Immature natural killer cell (primary cell): ENCODE results near the gene CABP4. TPM values are rescaled to one million over a fixed set of nuclear protein-coding genes. Genes with fewer than 3 reads are reported as not detected.
A peak's percentile ranks its signal among the peaks of the same experiment; 100 is the strongest.

Experiments used
- DNase-seq, 3 donors: peaks; one replicate each; pipeline ENCODE4 v3.0.0; 2022; ENCODE audit warnings: mixed read lengths in 1 of 3
- H3K27ac Mint-ChIP-seq, 6 donors: one replicate each; pipeline ENCODE4 v1.8.0; 2020; ENCODE audit warnings: mixed read lengths in 6 of 6, mild to moderate bottlenecking in 5 of 6, inconsistent platforms in 4 of 6, moderate library complexity in 3 of 6
- H3K27me3 Mint-ChIP-seq, 3 donors: one replicate each; pipeline ENCODE4 v1.8.0; 2020 to 2021; ENCODE audit warnings: low read depth in 3 of 3, mild to moderate bottlenecking in 3 of 3, mixed read lengths in 3 of 3, moderate library complexity in 3 of 3, inconsistent platforms in 1 of 3
- H3K36me3 Mint-ChIP-seq, 3 donors: one replicate each; pipeline ENCODE4 v1.8.0; 2020; ENCODE audit warnings: mixed read lengths in 3 of 3, inconsistent platforms in 2 of 3, mild to moderate bottlenecking in 2 of 3
- H3K4me1 Mint-ChIP-seq, 2 donors: one replicate each; pipeline ENCODE4 v1.8.0; 2020; ENCODE audit warnings: inconsistent platforms in 2 of 2, mild to moderate bottlenecking in 2 of 2, mixed read lengths in 2 of 2, moderate library complexity in 1 of 2
- H3K4me3 Mint-ChIP-seq, 5 donors: one replicate each; pipeline ENCODE4 v1.8.0; 2020; ENCODE audit warnings: mild to moderate bottlenecking in 5 of 5, mixed read lengths in 5 of 5, inconsistent platforms in 3 of 5, moderate library complexity in 3 of 5
- H3K9me3 Mint-ChIP-seq, 6 donors: one replicate each; pipeline ENCODE4 v1.8.0; 2020; ENCODE audit warnings: mild to moderate bottlenecking in 6 of 6, mixed read lengths in 6 of 6, inconsistent platforms in 4 of 6, moderate library complexity in 3 of 6
- polyA plus RNA-seq, 3 donors: library from polyadenylated mRNA; unstranded; fragments of 300-500 nt; fragmentation: Illumina TruSeq; gene quantifications; one replicate each; pipeline ENCODE4 v1.2.3, GENCODE V29; 2021

Gene CABP4
- polyA plus RNA-seq, 3 donors from 2014 or later = 1.6 TPM; not detected in 2

DNA sequence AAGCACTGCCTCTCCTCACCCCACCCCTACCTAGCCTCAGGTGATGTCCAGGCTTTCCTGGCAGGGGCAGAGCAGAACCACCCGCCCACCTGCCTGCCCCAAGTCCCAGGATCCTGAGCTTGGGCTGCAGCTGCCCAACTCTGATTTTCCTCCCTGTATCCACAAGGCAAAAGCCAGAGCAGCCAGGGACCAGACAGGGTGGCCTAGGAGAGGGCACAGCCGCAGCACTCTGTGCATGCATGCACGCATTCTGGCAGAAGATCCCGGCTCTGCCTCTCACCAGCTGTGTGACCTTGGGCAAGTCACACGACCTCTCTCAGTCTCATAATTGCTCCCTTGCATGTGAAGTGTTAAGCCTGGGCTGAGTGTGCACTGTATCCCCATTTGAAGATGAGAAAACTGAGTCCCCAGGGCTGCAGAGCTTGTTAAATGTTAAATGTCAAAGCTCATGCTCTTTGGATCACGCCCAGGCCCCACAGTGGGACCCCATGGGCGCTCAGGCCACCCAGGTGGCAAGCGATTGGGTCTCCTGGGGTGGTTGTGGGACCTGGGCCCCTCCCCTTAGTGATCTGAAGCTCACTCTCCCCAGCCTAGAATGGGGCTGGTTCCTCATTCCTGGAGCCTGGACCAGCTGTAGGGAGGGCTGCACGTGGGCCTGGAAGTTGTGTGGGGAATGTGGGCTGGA is 42.5 kb upstream of the CABP4 start:
- peak overlapping the region; percentile 0 to 85 (median 74) for H3K27ac Mint-ChIP-seq
- no peaks in the 10 kb centered on the region for H3K36me3 Mint-ChIP-seq
- peak overlapping the region in 2 of 5 donors; percentile 70 to 74 for H3K4me3 Mint-ChIP-seq

DNA sequence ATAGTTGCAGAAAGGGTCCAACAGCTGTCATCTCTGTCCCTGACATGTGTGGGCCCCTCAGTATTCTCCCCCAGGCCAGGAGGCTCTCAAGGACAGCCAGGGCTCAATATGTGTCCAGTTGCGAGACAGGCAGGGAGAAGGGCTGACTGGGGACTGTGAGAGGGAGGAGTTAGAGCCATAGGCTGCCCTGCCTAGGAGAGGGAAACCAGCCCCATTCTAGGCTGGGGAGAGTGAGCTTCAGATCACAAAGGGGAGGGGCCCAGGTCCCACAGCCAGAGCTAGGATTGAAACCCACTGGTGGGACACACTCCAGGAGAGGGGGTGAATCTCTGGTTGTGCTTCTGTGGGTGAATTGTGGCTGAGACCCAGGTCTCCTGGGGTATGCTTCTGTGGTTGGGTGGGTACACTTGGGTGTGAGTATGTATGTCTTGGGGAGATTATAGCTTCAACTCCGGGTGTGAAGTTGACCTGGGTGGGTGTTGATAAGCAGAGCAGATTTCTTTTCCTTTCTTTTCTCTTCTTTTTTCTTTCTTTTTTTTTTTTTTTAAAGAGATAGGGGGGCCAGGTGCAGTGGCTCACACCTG is 41.8 kb upstream of the CABP4 start:
- Mint-ChIP-seq H3K27me3 (peaks cover 0 to 14% (median 3%) of the 10 kb centered on the region in 3 donors), H3K9me3 (no peaks in the 10 kb centered on the region), H3K4me3 (peak overlapping the region; percentile 52 to 81 (median 73)), H3K4me1 (peaks cover 84 to 85% of the 10 kb centered on the region in 2 donors), H3K36me3 (no peaks in the 10 kb centered on the region), H3K27ac (peak overlapping the region in 5 of 6 donors; percentile 62 to 85 (median 82))
- DNase-seq = no peak

More for the DNA sequence above, 42.5 kb upstream of the CABP4 start:
- DNase-seq = no peak
- Mint-ChIP-seq H3K9me3 (no peaks in the 10 kb centered on the region), H3K4me1 (peaks cover 84 to 85% of the 10 kb centered on the region in 2 donors), H3K27me3 (peaks cover 2 to 15% (median 3%) of the 10 kb centered on the region in 3 donors)

- no peaks in the 10 kb centered on the region for H3K36me3 Mint-ChIP-seq
- H3K27ac Mint-ChIP-seq = peak within 1 kb of the TSS; percentile 62 to 96 (median 88)
- DNase-seq = no peak
Measured at GRCh38 chr11:67415501-67416304, 39.5 kb upstream of the CABP4 start, which contains the start of gene CARNS1. TSS of gene CARNS1 (plus strand) at chr11:67415678. CDS start at chr11:67416200, 522 bp downstream.

DNA sequence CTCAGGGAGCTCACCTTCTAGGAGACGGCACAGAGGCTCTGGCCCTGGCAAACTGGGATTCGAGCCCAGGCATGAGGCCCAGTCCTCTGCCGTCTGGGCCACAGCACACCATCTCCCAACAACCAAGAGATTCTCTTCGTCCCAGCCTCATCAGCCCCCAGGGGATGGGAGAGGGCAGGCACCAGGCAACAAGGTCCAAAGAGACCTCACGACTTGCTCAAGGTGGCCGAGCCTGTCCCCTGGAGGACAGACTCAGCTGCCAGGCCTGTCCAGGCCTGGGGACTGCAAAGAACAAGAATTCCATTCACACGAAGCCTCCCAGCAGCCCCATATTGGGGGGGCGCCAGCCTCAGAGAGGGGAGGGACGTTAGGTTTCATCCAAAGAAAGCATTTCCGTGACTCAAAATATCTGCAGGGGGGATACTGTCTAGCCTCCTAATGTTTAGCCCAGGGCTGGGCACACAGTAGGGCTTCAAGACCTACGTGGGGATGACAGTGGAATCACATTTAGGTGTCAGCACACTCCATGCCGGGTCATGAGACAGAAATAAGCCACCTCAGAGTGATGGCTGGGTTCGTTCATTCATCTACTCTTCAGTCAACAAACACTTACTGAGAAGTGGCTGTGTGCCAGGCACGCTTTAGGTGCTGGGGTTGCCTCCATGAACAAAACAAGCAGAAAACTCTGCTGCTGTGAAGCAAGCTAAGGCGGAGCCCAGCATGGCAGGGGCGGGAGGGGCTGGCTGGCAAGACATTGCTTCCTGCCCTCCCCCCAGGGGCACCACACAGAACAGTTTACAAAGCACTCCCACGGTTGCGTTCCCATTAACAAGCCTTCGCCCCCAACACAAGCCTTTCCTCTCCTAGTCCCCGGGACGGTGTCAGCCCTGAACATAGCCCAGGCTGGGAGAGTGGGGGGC is 38.5 kb upstream of the CABP4 start:
- H3K27me3 Mint-ChIP-seq = peaks cover 0 to 15% (median 1%) of the 10 kb centered on the region in 3 donors
- H3K4me1 Mint-ChIP-seq = peaks cover 76 to 78% of the 10 kb centered on the region in 2 donors
- H3K27ac Mint-ChIP-seq = peak overlapping the region; percentile 62 to 96 (median 88)
- no peaks in the 10 kb centered on the region for H3K36me3 Mint-ChIP-seq
- H3K9me3 Mint-ChIP-seq = no peaks in the 10 kb centered on the region
- peak overlapping the region; percentile 73 to 89 (median 82) for H3K4me3 Mint-ChIP-seq
- peak in 1 of 3 donors; percentile 77 for DNase-seq

More at GRCh38 chr11:67415501-67416304, 39.5 kb upstream of the CABP4 start, which contains the start of gene CARNS1:
- peak within 1 kb of the TSS; percentile 73 to 89 (median 82) for H3K4me3 Mint-ChIP-seq
- H3K9me3 Mint-ChIP-seq = no peaks in the 10 kb centered on the region
- H3K27me3 Mint-ChIP-seq = peaks cover 0 to 11% (median 1%) of the 10 kb centered on the region in 3 donors
- H3K4me1 Mint-ChIP-seq = peaks cover 81 to 82% of the 10 kb centered on the region in 2 donors

- no peak for DNase-seq
- H3K4me1 Mint-ChIP-seq = peaks cover 69 to 71% of the 10 kb centered on the region in 2 donors
- H3K4me3 Mint-ChIP-seq = peak overlapping the region in 2 of 5 donors; percentile 47 to 70
- H3K9me3 Mint-ChIP-seq = no peaks in the 10 kb centered on the region
- no peaks in the 10 kb centered on the region for H3K36me3 Mint-ChIP-seq
- H3K27me3 Mint-ChIP-seq = peaks cover 0 to 15% (median 1%) of the 10 kb centered on the region in 3 donors
- H3K27ac Mint-ChIP-seq = peak overlapping the region in 4 of 6 donors; percentile 64 to 96 (median 85)
Measured at GRCh38 chr11:67417425-67417824, 37.7 kb upstream of the CABP4 start.

DNA sequence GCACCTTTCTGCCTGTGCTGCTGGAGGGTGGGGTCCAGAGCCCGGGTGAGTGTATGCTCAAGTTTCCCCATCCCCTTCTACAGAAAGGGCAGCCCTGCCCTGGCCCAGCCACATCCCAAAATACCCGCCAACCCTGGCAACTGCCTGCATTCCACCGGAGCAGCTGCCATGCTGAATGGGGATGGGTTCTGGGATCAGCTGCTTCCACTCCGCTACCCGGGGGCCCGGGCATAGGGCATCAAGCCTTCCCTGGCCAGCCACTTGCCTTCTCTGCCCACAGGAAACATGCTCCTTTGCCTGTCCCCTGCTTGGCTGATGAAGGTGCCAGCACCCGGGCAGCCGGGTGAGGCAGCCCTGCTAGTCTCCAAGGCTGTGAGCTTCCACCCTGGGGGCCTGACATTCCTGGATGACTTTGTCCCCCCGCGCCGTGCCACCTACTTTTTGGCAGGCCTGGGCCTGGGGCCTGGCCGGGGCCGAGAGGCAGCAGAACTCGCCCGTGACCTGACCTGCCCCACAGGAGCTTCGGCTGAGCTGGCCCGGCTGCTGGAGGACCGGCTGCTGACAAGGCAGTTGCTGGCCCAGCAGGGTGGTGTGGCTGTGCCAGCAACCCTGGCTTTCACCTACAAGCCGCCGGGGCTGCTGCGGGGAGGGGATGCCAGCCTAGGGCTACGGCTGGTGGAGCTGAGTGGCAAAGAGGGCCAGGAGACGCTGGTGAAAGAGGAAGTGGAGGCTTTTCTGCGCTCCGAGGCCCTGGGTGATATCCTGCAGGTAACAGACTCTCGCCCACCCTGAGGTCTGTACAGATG is 36.5 kb upstream of the CABP4 start:
- DNase-seq = peak in 1 of 3 donors; percentile 50
- Mint-ChIP-seq H3K9me3 (no peaks in the 10 kb centered on the region), H3K36me3 (no peaks in the 10 kb centered on the region), H3K4me1 (peaks cover 63 to 66% of the 10 kb centered on the region in 2 donors), H3K27ac (peak overlapping the region; percentile 51 to 86 (median 81)), H3K27me3 (peaks cover 0 to 10% (median 1%) of the 10 kb centered on the region in 3 donors), H3K4me3 (peak overlapping the region; percentile 56 to 77 (median 74))

DNA sequence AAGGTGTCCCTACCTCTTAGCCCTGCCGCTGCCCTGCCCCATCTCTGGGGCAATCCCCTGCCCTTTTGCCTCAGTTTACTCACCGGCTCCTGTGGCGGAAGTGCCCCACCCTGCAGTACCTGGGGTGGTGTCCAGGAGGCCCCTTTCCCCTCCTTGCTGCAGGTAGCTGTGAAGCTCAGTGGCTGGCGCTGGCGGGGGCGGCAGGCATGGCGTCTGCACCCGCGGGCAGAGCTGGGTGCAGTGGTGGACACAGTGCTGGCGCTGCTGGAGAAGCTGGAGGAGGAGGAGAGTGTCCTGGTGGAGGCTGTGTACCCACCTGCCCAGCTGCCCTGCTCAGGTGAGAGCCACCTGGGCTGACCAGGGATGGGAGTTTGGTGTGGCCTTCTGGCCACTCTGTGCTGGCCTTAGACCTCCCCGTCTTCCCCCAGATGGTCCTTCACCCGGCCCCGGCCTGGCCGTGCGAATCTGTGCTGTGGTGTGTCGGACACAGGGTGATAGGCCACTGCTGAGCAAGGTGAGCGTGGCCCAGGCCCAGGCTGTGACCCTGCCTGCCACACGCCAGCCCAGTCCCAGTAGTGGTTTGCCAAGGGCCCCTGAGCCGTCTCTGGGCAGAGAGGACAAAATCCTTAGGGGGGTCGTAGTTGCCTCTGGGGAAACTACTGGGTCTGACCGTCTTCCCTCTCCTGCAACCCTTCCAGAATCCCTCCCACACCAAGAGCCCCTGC is 35.7 kb upstream of the CABP4 start:
- Mint-ChIP-seq H3K4me3 (peak overlapping the region; percentile 71 to 82 (median 77)), H3K9me3 (no peaks in the 10 kb centered on the region), H3K36me3 (no peaks in the 10 kb centered on the region), H3K27ac (peak overlapping the region; percentile 76 to 86 (median 85)), H3K4me1 (peaks cover 57 to 61% of the 10 kb centered on the region in 2 donors), H3K27me3 (peaks cover 0 to 10% (median 1%) of the 10 kb centered on the region in 3 donors)
- DNase-seq = no peak

DNA sequence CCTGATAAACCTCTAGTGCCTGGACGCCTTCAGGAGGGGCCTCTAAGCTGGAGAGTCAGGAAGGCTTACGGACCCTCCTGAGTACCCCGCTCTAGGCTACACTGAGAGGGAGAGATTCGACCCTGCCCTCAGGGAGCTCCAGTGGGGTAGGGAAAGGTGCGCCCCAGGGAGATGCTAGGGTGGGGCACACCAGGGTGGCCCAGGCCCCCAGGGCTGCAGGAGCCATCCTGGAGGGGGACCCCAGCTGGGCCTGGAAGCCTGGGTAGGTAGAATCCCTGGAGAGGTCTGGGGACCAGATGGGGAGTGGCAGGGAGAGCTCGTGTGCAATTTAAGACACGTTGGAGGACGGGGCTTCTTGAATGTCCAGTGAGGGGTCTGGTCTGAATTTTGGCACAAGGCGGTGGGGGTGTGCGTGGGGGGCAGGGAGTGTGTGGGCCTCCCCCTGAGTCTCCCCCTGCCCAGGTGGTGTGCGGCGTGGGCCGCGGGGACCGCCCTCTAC is 35.0 kb upstream of the CABP4 start:
- DNase-seq = no peak
- Mint-ChIP-seq H3K27me3 (peaks cover 0 to 8% (median under 1%) of the 10 kb centered on the region in 3 donors), H3K4me1 (peaks cover 55 to 61% of the 10 kb centered on the region in 2 donors), H3K27ac (peak overlapping the region; percentile 76 to 86 (median 84)), H3K4me3 (peak overlapping the region; percentile 71 to 82 (median 77)), H3K9me3 (no peaks in the 10 kb centered on the region), H3K36me3 (no peaks in the 10 kb centered on the region)

DNA sequence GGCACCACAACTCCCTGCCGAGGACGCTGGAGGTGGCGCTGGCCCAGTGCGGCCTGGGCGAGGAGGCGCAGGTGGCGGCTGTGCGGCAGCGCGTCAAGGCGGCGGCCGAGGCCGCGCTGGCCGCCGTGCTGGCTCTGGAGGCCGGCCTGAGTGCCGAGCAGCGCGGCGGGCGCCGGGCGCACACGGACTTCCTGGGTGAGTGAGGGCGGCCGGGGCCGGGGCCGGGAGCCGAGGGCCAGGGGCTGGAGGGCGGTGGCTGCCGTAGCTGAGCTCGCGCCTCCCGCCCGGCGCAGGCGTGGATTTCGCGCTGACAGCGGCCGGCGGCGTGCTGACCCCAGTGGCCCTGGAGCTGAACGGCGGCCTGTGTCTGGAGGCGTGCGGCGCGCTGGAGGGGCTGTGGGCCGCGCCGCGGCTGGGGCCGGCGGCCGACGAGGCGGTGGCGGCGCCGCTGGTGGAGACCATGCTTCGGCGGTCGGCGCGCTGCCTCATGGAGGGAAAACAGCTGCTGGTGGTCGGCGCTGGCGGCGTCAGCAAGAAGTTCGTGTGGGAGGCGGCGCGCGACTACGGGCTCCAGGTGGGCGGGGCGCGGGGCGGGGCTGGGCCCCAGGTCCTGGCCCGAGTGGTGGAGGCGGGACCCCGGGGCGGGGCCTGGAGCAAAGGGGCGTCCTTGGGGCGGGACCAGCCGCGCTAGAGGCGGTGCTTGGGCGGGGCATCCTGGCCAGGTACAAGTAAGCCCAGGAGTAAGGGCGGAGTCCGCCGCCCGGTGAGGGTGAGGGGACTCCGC is 34.3 kb upstream of the CABP4 start:
- Mint-ChIP-seq H3K36me3 (no peaks in the 10 kb centered on the region), H3K4me3 (peak overlapping the region; percentile 75 to 82 (median 77)), H3K9me3 (no peaks in the 10 kb centered on the region), H3K27me3 (peaks cover 0 to 8% (median 0%) of the 10 kb centered on the region in 3 donors), H3K27ac (peak overlapping the region; percentile 66 to 91 (median 88)), H3K4me1 (peaks cover 55 to 60% of the 10 kb centered on the region in 2 donors)
- DNase-seq = peak; percentile 98

DNA sequence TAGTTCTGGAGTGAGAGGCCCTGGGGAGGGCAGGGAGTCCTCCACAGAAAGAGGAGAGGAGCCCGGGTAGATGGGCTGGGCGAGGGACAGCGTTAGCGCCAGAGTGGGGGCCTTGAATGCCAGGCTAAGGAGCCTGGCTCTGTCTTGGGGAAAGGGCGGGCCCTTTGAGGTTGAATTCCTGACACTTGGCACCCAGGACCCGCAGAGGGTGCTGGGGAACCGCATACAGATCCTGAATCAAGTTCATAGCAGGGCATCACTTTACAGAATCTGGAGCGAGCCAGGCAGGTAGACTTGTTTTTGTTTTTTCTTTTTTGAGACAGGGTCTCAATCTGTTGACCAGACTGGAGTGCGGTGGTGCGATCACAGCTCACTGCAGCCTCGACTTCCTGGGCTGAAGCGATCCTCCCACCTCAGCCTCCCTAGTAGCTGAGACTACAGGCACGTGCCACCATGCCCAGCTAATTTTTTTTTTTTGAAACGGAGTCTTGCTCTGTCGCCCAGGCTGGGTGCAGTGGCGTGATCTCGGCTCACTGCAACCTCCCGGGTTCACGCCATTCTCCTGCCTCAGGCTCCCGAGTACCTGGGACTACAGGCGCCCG is 33.6 kb upstream of the CABP4 start:
- H3K27ac Mint-ChIP-seq = peak overlapping the region; percentile 66 to 91 (median 88)
- H3K4me1 Mint-ChIP-seq = peaks cover 48 to 53% of the 10 kb centered on the region in 2 donors
- H3K27me3 Mint-ChIP-seq = peaks cover 0 to 13% (median 0%) of the 10 kb centered on the region in 3 donors
- H3K9me3 Mint-ChIP-seq = no peaks in the 10 kb centered on the region
- DNase-seq = no peak
- peak overlapping the region; percentile 58 to 77 (median 70) for H3K4me3 Mint-ChIP-seq
- H3K36me3 Mint-ChIP-seq = no peaks in the 10 kb centered on the region
